GM20000 (cell line): Measurements from ENCODE around the gene SLC35E4.
"Not testable (repeated sequence)": the region's sequence is repeated elsewhere in the genome, so short reads cannot be mapped to it uniquely, and the experiment has no call there.

Experiments
- DNase-seq: peaks from one replicate; pipeline ENCODE4 v3.0.0; 2012; ENCODE audit warnings: low spot score
- TF ChIP-seq, protein P1 (sequence below): IDR thresholded peaks from 2 replicates; pipeline ENCODE4 v1.5.1; 2012; ENCODE audit warnings: mild to moderate bottlenecking, control low read depth; ENCODE audit errors: extremely low read depth, missing control alignments

Gene SLC35E4, protein sequence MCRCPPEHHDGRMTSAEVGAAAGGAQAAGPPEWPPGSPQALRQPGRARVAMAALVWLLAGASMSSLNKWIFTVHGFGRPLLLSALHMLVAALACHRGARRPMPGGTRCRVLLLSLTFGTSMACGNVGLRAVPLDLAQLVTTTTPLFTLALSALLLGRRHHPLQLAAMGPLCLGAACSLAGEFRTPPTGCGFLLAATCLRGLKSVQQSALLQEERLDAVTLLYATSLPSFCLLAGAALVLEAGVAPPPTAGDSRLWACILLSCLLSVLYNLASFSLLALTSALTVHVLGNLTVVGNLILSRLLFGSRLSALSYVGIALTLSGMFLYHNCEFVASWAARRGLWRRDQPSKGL

DNA sequence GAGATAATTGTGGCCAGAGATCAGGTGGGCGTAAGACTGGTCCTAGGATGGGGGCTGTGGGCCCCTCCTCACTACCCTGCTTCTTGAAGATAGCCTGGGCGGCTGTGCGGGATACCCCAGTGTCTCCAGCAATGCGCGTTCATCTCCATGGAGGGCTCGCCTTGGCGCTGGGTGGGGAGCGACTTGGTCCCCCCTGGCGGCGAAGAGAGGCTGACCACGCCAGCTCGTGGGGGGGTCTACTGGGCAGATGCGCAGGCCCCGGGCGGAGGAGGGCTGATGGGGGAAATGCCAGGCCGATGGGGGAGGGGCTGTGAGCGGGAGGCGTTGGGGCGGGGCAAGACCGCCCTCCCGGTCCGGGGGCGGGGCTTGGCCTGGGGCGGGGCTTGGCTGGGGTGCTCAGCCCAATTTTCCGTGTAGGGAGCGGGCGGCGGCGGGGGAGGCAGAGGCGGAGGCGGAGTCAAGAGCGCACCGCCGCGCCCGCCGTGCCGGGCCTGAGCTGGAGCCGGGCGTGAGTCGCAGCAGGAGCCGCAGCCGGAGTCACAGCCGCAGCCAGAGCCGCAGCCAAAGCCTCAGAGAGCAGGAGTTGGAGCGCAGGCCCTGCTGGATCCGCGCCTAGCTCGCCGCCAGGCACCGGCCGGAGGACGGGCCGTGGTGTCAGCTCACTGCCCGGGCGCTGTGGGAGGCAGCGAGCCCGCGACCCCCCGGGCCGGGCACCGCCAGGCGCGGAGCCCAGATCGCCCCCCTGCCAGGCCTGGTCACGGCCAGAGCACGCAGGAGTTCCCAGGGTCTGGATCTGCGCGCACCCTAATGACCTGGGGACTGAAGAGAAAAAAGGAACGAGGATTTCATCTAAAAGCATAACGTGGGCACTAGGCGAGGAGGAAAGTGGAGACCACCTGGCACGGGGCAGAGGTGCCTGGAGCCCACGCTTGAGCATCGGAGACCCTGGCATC lies at the start of gene SLC35E4:
TSS of gene SLC35E4 (plus strand) at position 509 of the 953 bp plus-strand sequence. CDS start 670 bp downstream, outside the sequence.
- TF ChIP-seq, protein P1, sequence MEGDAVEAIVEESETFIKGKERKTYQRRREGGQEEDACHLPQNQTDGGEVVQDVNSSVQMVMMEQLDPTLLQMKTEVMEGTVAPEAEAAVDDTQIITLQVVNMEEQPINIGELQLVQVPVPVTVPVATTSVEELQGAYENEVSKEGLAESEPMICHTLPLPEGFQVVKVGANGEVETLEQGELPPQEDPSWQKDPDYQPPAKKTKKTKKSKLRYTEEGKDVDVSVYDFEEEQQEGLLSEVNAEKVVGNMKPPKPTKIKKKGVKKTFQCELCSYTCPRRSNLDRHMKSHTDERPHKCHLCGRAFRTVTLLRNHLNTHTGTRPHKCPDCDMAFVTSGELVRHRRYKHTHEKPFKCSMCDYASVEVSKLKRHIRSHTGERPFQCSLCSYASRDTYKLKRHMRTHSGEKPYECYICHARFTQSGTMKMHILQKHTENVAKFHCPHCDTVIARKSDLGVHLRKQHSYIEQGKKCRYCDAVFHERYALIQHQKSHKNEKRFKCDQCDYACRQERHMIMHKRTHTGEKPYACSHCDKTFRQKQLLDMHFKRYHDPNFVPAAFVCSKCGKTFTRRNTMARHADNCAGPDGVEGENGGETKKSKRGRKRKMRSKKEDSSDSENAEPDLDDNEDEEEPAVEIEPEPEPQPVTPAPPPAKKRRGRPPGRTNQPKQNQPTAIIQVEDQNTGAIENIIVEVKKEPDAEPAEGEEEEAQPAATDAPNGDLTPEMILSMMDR, result no peak
- DNase-seq, result peak; percentile 98

DNA sequence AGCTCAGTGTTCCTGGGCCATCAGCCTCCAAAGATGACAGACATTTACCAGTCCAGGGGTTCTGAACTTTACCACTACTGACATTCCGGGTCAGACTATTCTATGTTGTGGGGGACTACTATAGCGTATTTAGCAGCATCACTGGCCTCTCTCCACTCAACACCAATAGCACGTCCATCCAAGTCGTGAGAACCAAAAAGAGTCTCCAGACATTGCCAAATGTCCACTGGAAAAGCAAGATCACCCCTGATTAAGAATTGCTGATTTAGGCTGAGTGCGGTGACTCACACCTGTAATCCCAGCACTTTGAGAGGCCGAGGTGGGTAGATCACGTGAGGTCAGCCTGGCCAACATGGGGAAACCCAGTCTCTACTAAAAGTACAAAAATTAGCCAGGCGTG lies 49.2 kb upstream of the SLC35E4 start:
- no peak for DNase-seq
- TF ChIP-seq, protein P1, result no peak

DNA sequence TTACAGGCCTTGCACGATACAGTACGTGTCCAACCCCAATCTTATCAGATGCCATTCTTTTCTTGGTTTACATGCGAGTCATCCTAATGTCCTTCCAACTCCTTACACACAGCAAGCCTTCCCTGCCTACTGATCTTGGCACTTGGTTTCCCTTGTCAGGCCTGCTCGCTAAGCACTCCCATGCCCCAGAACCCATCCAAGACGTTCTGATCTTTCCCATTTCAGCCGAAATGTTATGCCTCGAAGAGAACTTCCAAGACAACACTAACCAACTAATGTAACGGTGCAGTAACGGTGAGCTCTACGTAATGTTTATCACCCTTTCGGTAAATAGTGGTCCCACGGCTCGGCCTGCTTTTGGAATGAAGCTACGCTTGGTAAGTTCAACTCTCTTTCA lies 44.4 kb upstream of the SLC35E4 start:
- DNase-seq, result no peak

DNA sequence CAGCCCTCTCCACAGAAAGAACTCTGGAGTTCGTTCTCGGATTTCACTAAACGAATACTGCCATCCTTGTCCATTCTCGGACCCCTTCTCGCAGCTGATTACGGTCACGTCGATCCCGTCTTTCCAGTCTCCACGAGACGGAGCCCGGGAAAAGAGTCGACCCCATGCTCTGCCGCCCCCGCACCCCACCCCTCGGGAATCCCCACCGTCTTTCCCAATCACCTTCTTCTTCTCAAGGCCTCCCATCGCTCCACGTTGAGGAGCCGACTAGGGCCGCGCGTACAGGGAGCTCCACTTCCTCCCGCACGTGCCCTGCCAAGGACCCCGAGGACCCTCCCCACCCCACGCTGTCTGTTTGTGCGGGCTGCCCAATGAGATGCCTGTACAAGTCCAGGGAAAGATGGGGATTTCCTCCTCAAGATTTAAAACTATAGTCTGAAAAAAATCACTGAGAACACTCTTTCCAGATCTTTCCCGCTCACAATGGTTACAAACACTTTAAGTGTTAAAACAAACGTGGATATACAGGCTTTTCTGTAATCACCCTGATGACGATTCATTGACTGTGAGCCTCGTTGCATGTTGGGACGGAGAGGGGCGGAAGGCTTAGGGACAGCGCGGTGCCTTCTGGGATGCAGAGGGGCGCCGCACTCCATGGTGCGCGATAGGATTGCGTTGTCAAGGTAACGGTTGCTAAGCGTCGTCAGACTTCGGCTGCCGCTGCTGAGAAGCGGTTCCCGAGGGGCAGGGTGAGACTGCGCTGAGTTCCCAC lies 43.8 kb upstream of the SLC35E4 start, which contains the start of gene PES1:
TSS of gene PES1 (minus strand) at position 323 of the 772 bp plus-strand sequence. CDS start at position 246, 77 bp downstream.
- TF ChIP-seq, protein P1, result no peak
- DNase-seq, result peak; percentile 98

More for the DNA sequence above, 44.4 kb upstream of the SLC35E4 start:
- TF ChIP-seq, protein P1, result no peak

DNA sequence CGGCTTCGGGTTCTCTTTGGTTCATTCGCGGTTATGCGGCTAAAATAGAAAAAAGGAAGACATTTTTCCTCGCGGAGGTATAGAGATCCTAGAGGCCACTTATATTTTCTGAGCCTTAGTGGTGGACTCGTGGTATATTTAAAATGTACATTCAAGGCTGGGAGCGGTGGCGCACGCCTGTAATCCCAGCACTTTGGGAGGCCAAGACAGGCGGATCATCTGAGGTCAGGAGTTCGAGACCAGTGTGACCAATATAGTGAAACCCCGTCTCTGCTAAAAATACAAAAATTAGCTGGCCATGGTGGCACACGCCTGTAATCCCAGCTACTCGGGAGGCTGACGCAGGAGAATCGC lies 43.2 kb upstream of the SLC35E4 start:
- DNase-seq, result not testable (repeated sequence)

DNA sequence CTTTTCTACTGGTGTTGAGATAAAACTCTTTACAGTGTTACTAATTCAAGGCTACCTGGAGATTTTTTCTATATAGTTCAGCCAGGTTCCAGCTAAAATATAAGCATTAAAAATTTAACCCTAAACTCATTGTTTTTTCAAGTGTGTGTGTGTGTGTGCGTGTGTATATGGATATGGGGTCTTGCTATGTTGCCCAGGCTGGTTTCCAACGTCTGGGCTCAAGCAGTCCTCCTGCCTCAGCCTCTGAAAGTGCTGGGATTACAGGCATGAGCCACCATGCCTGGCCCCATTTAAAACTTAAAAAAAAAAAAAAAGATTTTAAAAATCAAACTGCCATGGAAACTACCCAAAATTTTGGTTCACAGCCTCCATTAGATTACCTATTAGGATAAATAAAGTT lies 39.4 kb upstream of the SLC35E4 start:
- TF ChIP-seq, protein P1, result no peak
- DNase-seq, result no peak

DNA sequence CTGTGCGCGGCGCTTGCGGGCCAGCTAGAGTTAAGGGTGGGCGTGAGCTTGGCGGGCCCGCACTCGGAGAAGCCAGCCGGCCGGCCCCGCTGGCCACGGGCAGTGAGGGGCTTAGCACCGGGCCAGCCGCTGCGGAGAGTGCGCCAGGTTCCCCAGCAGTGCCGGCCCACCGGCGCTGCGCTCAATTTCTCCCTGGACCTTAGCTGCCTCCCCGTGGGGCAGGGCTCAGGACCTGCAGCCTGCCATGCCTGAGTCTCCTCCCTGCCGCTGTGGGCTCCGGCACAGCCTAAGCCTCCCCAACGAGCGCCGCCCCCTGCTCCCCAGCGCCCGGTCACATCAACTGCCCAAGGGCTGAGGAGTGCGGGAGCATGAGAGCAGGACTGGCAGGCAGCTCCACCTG lies 38.7 kb upstream of the SLC35E4 start:
- DNase-seq, result no peak
- TF ChIP-seq, protein P1, result no peak
